ACC112 (cell line): ENCODE measurements around the gene NELFCD.
"Not testable (repeated sequence)": the region's sequence is repeated elsewhere in the genome, so short reads cannot be mapped to it uniquely, and the experiment has no call there.

Experiments used
- H2AFZ ChIP-seq: fragments of 200-600 bp; sonication (generic); one replicate; pipeline ENCODE4 v1.6.0; 2017; ENCODE audit warnings: antibody characterized with exemption, low read length; ENCODE audit not compliant: unreplicated experiment
- H3K27ac ChIP-seq: fragments of 200-600 bp; sonication (generic); 2 replicates; pipeline ENCODE4 v1.5.1; 2014; ENCODE audit warnings: low read depth, mild to moderate bottlenecking, antibody characterized with exemption, low read length, moderate library complexity
- H3K27me3 ChIP-seq: fragments of 200-600 bp; sonication (generic); 2 replicates; pipeline ENCODE4 v1.6.1; 2014; ENCODE audit warnings: mild to moderate bottlenecking, antibody characterized with exemption, low read length, moderate library complexity, mixed read lengths; ENCODE audit not compliant: insufficient read depth
- H3K36me3 ChIP-seq: fragments of 200-600 bp; sonication (generic); 2 replicates; pipeline ENCODE4 v1.6.1; 2016; ENCODE audit warnings: mild to moderate bottlenecking, antibody characterized with exemption, low read length, moderate library complexity, mixed read lengths; ENCODE audit not compliant: insufficient read depth
- H3K4me1 ChIP-seq: fragments of 200-600 bp; sonication (generic); one replicate; pipeline ENCODE4 v1.6.1; 2016; ENCODE audit warnings: low read length, mixed read lengths; ENCODE audit not compliant: insufficient read depth, unreplicated experiment, control insufficient read depth
- H3K4me3 ChIP-seq: fragments of 200-600 bp; sonication (generic); 2 replicates; pipeline ENCODE4 v1.5.1; 2014; ENCODE audit warnings: mild to moderate bottlenecking, low read depth, low read length
- H3K79me2 ChIP-seq: fragments of 200-600 bp; sonication (generic); one replicate; pipeline ENCODE4 v1.6.0; 2016; ENCODE audit warnings: low read length; ENCODE audit not compliant: control insufficient read depth, unreplicated experiment, insufficient read depth

Gene NELFCD, protein sequence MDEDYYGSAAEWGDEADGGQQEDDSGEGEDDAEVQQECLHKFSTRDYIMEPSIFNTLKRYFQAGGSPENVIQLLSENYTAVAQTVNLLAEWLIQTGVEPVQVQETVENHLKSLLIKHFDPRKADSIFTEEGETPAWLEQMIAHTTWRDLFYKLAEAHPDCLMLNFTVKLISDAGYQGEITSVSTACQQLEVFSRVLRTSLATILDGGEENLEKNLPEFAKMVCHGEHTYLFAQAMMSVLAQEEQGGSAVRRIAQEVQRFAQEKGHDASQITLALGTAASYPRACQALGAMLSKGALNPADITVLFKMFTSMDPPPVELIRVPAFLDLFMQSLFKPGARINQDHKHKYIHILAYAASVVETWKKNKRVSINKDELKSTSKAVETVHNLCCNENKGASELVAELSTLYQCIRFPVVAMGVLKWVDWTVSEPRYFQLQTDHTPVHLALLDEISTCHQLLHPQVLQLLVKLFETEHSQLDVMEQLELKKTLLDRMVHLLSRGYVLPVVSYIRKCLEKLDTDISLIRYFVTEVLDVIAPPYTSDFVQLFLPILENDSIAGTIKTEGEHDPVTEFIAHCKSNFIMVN

DNA sequence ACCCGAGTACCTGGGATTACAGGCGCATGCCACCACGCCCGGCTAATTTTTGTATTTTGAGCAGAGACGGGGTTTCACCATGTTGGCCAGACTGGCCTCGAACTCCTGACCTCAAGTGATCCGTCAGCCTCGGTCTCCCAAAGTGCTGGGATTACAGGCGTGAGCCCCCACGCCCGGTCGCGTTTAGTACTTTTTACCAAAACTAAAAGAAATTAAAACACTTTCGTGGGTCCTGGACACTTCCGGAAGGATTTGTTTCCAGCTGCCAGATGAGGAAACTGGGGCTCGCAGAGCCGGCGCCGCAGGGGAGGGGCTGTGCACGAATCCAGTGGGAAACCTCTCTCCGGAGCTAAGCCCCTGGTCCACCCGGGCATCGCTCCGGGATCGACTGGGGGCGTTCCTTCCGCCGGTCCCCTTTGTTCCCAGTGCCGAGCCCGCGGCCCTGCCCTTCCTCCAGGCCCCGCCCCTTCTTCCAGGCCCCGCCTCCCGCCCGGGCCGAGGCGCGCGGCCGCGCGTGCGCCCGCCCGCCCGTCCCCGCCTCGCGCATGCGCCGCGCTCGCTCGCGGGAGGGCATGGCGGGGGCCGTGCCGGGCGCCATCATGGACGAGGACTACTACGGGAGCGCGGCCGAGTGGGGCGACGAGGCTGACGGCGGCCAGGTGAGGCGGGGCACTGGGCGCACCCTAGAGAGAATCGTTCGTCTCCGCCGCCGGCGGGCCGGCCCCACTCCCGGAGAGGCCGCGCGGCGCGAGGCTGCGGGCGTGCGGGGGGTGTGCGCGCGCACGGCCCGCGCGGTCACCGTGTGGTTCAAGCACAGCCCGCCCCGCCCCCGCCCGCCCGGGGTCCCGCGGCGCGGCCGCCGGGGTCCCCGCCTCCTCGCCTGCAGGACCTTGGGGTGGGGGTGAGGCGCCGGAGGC is at the start of gene NELFCD:
NELFCD (plus strand) TSS at position 546 of the 917 bp plus-strand sequence; CDS start at position 600, 54 bp downstream.
- peaks cover 45% of the 10 kb centered on the region for H3K79me2 ChIP-seq
- H3K27ac ChIP-seq, result no peak within 1 kb of the TSS
- no peaks in the 10 kb centered on the region for H3K27me3 ChIP-seq
- H3K4me3 ChIP-seq, result peak within 1 kb of the TSS; percentile 100
- peak within 1 kb of the TSS; percentile 100 for H2AFZ ChIP-seq
- peaks cover 6% of the 10 kb centered on the region for H3K4me1 ChIP-seq
- no peaks in the 10 kb centered on the region for H3K36me3 ChIP-seq

- H3K4me3 ChIP-seq, result no peak overlapping the region
- H2AFZ ChIP-seq, result no peak overlapping the region
- peaks cover 34% of the 10 kb centered on the region for H3K27me3 ChIP-seq
- H3K79me2 ChIP-seq, result no peaks in the 10 kb centered on the region
- no peaks in the 10 kb centered on the region for H3K36me3 ChIP-seq
- H3K27ac ChIP-seq, result no peak overlapping the region
- no peaks in the 10 kb centered on the region for H3K4me1 ChIP-seq
Measured at GRCh38 chr20:58932170-58932569, 48.9 kb upstream of the NELFCD start.

DNA sequence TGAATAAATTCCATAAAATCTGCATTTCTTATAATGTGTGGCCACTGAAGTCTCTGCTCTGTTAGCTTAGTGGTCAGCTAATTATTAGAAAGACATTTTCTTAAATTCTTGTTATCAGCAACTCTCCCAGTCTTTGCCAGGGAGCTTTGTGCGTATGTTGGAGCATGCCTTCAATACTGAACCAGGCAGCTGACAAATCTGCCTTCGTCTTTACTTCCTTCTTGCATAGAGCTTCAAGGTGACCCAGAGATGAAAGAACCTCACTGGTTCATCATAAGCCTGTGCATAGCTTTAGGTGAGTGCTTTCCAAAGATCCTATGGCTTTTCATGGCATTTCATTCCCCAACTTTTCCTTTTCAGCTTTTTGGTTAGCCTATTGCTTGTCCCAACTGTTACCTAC is 43.0 kb upstream of the NELFCD start:
- Histone ChIP-seq H3K36me3 (no peaks in the 10 kb centered on the region), H3K27me3 (peaks cover 62% of the 10 kb centered on the region), H3K27ac (no peak overlapping the region), H2AFZ (no peak overlapping the region), H3K79me2 (no peaks in the 10 kb centered on the region), H3K4me1 (no peaks in the 10 kb centered on the region), H3K4me3 (no peak overlapping the region)

DNA sequence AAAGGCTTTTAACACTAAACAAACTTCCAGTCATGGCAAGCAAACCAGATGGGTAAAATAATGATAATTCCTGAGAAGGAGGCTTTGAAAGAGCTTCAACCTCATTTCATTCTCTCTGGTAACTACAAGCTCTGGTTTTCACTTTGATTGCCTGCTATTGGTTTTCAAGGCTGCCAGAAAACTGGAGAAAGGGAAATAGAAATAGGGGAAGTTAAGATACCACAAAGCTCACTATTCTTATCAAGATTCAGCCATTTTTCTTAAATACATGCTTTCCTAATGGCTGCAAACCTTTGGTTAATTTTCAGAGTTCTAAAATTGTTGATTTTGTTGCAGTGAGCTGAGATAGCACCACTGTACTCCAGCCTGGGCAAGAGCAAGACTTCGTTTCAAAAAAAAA is 42.5 kb upstream of the NELFCD start:
- Histone ChIP-seq H3K27me3 (peaks cover 62% of the 10 kb centered on the region), H3K4me1 (no peaks in the 10 kb centered on the region), H3K79me2 (no peaks in the 10 kb centered on the region), H3K36me3 (no peaks in the 10 kb centered on the region), H3K27ac (no peak overlapping the region), H3K4me3 (no peak overlapping the region), H2AFZ (no peak overlapping the region)

GRCh38 chr20:58941471-58941870 is 39.6 kb upstream of the NELFCD start:
- H3K27me3 ChIP-seq, result peaks cover 48% of the 10 kb centered on the region
- H3K4me3 ChIP-seq, result no peak overlapping the region
- H3K27ac ChIP-seq, result no peak overlapping the region
- no peak overlapping the region for H2AFZ ChIP-seq
- no peaks in the 10 kb centered on the region for H3K36me3 ChIP-seq
- no peaks in the 10 kb centered on the region for H3K79me2 ChIP-seq
- no peaks in the 10 kb centered on the region for H3K4me1 ChIP-seq

DNA sequence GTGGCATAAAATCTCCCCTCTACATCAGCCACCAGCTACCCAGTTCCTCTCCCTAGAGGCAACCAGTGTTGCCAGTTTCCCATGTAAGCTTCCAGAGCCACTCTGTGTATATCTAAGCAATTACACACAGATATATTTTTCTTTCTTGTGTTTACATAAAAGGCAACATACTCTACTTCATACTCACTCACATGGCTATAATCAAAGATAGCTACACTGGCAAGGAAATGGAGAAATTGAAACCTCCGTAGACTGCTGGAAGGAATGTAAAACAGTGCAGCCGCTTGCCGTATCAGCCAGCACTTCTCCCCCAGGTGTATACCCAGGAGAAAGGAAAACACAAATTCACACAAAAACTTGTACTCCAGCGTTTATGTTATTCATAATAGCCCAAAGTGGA is 38.5 kb upstream of the NELFCD start:
- Histone ChIP-seq H3K27me3 (peaks cover 41% of the 10 kb centered on the region), H3K4me3 (no peak overlapping the region), H3K4me1 (no peaks in the 10 kb centered on the region), H2AFZ (no peak overlapping the region), H3K36me3 (no peaks in the 10 kb centered on the region), H3K27ac (no peak overlapping the region), H3K79me2 (no peaks in the 10 kb centered on the region)

DNA sequence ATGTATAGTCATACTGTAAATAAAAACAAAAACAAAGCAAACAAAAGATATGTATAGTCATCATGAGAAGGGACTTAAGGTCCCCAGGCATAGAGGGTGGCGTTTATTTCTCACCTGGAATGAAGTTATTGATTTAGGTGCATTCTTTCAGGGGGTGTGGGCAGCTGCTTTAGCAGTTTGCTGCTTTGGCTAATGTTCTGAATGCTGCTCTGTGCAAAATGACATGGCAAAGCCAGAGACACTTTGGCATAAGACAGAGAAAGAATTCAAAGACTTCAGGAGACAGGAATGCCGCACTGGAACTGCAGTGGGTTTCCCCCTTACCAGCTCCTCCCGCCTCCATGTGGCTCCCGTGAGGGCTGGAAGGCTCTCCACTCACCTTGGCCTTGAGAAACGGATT is 36.4 kb upstream of the NELFCD start:
- Histone ChIP-seq H3K36me3 (no peaks in the 10 kb centered on the region), H3K27me3 (peaks cover 32% of the 10 kb centered on the region), H2AFZ (no peak overlapping the region), H3K4me1 (no peaks in the 10 kb centered on the region), H3K4me3 (no peak overlapping the region), H3K27ac (no peak overlapping the region), H3K79me2 (no peaks in the 10 kb centered on the region)

DNA sequence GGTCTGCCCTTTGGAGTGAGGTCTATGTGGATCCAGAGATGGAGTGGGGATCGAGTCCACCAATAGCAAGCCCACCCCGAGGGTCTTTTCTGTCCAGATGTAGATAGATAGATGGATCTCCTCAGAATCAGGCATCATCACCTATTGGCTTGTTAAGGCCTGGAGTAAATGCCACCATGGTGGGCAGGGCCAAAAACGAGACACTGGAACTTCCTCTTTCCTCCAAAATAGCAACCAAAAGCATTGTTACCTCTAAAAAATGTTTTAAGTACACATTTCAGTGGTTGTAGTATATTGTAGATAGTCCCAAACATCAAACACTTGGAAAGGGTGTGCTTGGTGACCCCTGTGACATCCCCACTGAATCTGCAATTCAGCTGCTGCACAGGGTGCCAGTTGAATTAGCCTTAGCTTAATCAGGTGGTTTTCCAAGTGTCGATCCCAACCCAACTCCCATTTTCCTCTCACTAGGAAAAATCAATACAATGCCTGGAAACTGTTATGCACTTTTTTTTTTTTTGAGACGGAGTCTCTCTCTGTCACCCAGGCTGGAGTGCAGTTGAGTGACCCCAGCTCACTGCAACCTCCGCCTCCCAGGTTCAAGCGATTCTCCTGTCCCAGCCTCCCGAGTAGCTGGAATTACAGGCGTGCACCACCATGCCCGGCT is 35.0 kb upstream of the NELFCD start:
- Histone ChIP-seq H3K4me3 (no peak overlapping the region), H3K79me2 (no peaks in the 10 kb centered on the region), H3K27me3 (peaks cover 28% of the 10 kb centered on the region), H3K27ac (no peak overlapping the region), H2AFZ (no peak overlapping the region), H3K36me3 (no peaks in the 10 kb centered on the region), H3K4me1 (no peaks in the 10 kb centered on the region)

DNA sequence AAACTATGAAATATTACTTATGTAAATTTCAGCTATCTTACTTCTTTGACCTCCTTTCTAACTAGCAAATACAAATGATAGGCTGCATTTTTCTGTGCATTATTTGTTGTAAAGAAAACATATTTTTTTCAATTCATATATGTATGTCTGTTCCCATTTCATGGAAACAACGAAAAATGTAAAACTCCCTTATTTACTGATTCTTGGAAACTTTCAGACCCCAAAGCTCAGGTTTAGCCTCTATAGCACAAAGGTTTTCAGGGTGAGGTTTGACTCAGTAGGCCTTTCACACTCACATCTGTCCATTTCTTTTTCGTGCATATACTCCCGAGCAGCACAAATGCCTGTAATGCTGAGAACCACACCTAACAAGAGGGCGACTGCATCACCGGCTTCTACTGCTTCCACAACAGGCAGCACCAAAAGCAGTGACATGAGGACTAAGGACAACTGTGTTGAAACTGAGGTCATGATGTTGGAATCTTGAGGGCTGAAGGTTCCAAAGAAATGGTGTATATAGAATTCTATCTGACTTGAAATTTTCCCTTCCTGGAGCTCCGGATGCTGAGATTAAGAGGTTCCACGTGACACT is 33.2 kb upstream of the NELFCD start:
- not testable (repeated sequence) for H3K4me3 ChIP-seq, H2AFZ ChIP-seq, H3K4me1 ChIP-seq, H3K27ac ChIP-seq, H3K36me3 ChIP-seq, H3K79me2 ChIP-seq
- H3K27me3 ChIP-seq, result peaks cover 21% of the 10 kb centered on the region

DNA sequence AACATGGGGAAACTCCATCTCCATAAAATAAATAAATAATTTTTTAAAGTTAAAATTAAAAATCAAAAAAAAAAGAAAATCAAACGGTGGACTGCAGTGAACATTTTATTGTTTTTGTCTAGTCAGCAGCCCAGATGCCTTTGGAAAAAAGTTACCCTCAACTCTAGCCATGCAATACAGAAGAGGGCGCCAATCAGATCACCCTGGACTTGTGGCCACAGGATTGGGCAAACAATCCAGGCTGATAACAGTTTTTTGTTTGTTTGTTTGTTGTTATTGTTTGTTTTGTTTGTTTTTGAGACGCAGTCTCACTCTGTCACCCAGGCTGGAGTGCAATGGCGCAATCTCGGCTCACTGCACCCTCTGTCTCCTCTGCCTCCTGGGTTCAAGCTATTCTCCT is 30.5 kb upstream of the NELFCD start:
- no peaks in the 10 kb centered on the region for H3K4me1 ChIP-seq
- H2AFZ ChIP-seq, result no peak overlapping the region
- peaks cover 23% of the 10 kb centered on the region for H3K27me3 ChIP-seq
- no peak overlapping the region for H3K4me3 ChIP-seq
- no peaks in the 10 kb centered on the region for H3K79me2 ChIP-seq
- H3K36me3 ChIP-seq, result no peaks in the 10 kb centered on the region
- H3K27ac ChIP-seq, result no peak overlapping the region
